Transverse colon (tissue), 4 donors: Measurements from ENCODE around the gene TLCD3B.

Experiments
- CTCF ChIP-seq, 5 experiments: fragments of 200-600 bp in 3 of 5; fragments of 450-650 bp in 2 of 5; sonication (generic) in 3 of 5; IDR thresholded peaks; 1 replicate in 2 of 5; 2 replicates in 3 of 5; pipeline ENCODE4 v1.5.1; 2016 to 2017; ENCODE audit warnings: antibody characterized with exemption in 5 of 5, inconsistent platforms in 3 of 5, mild to moderate bottlenecking in 2 of 5, moderate library complexity in 1 of 5
- EP300 ChIP-seq: sonication (generic); formaldehyde crosslinking; IDR thresholded peaks from one replicate; pipeline ENCODE4 v1.6.1; 2017; ENCODE audit warnings: antibody characterized with exemption, low read depth
- POLR2A ChIP-seq: fragments of 450-650 bp; IDR thresholded peaks from one replicate; pipeline ENCODE4 v1.6.1; 2016; ENCODE audit warnings: antibody characterized with exemption, mild to moderate bottlenecking, moderate library complexity
- POLR2AphosphoS5 ChIP-seq, 3 donors: sonication (generic); formaldehyde crosslinking; IDR thresholded peaks; one replicate each; pipeline ENCODE4 v1.6.1; 2016; ENCODE audit warnings: antibody characterized with exemption in 3 of 3

DNA sequence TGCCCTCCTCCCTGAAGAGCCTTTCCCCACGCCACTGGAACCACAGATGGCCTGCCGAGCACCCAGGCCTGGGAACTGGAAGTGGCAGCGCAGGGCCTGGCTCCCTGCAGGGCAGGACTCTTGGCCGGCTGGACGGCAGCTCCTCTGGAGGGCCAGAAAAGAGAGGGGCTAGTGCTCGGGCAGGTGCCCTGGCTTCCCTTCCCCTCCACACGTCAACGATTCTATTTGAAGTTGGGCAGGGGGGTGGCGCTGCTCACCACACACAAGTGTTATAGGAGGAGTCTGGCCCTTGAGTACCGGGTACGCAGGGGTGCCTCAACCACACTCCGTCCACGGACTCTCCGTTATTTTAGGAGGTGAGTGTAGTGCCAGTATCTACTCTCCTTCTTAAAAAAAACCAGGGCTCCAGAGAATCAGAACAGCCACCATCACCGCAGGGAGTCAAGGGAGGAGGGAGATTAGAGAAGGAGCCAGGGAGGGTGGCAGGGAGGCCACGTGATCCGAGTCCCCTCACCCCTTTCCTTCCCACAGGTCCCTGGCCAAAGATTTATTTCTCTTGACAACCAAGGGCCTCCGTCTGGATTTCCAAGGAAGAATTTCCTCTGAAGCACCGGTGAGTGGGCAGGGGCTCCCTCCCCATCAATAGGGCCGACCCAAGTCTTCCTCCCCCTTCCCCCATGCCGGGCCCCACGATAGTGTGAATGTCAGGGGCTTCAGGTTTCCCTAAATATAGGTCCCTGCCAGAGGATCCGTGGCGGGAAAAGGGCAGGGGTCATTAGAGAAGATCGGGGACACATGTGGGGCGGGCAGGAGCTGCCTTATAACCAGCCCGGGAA, 33.0 kb upstream of the TLCD3B start:
- TF ChIP-seq POLR2A (peak; percentile 42), CTCF (IDR thresholded peaks at IDR 0.05) (peak in 3 of 5 experiments; percentile 15 to 23 (median 18)), POLR2AphosphoS5 (IDR thresholded peaks at IDR 0.05) (peak in 2 of 3 donors; percentile 64 to 65), EP300 (no peak)
